Measurements from ENCODE around the gene C1orf210.

- TF ChIP-seq CTCF (IDR thresholded peaks at IDR 0.05 in 8 of 11, conservative IDR thresholded peaks at IDR 0.05 in 3 of 11) (no peak), POLR2AphosphoS5 (IDR thresholded peaks at IDR 0.05) (no peak), POLR2A (IDR thresholded peaks at IDR 0.05) (no peak)
These were observed 35.0 kb downstream of the C1orf210 start for GRCh38 chr1:43250351-43250761.

Measured in spleen (tissue), 7 donors.